ENCODE measurements around the gene SGSM1.
"Not testable (repeated sequence)": the region's sequence is repeated elsewhere in the genome, so short reads cannot be mapped to it uniquely, and the experiment has no call there.

SGSM1 gene

GRCh38 chr22:24907101-24907500 lies 101.1 kb downstream of the SGSM1 start:
- not testable (repeated sequence) for DNase-seq

GRCh38 chr22:24920029-24920428 lies 114.0 kb downstream of the SGSM1 start:
- no peak for DNase-seq

- no peak for DNase-seq
Measured at GRCh38 chr22:24925586-24926427, 119.8 kb downstream of the SGSM1 start.

GRCh38 chr22:24926428-24926725 lies 120.4 kb downstream of the SGSM1 start:
- no peak for DNase-seq

- no peak for DNase-seq
Measured at GRCh38 chr22:24926849-24927579, 121.0 kb downstream of the SGSM1 start.

GRCh38 chr22:24928322-24928721 lies 122.3 kb downstream of the SGSM1 start:
- no peak for DNase-seq

- DNase-seq: no peak
Measured at GRCh38 chr22:24930678-24931077, 124.7 kb downstream of the SGSM1 start.

GRCh38 chr22:24935771-24936483 lies 129.9 kb downstream of the SGSM1 start:
- no peak for DNase-seq

GRCh38 chr22:24937114-24937513 lies 131.1 kb downstream of the SGSM1 start:
- DNase-seq: no peak

- peak in 1 of 2 experiments; percentile 20 for DNase-seq
Measured at GRCh38 chr22:24938741-24939341, 132.8 kb downstream of the SGSM1 start.

- no peak for DNase-seq
Measured at GRCh38 chr22:24942301-24942700, 136.3 kb downstream of the SGSM1 start.

GRCh38 chr22:24944217-24944937 lies 138.4 kb downstream of the SGSM1 start:
- no peak for DNase-seq

- DNase-seq: no peak
Measured at GRCh38 chr22:24945430-24945829, 139.4 kb downstream of the SGSM1 start.

GRCh38 chr22:24947383-24947782 lies 141.4 kb downstream of the SGSM1 start:
- DNase-seq: no peak

- DNase-seq: no peak
Measured at GRCh38 chr22:24947881-24948280, 141.9 kb downstream of the SGSM1 start.

GRCh38 chr22:24948356-24949202 lies 142.6 kb downstream of the SGSM1 start:
- no peak for DNase-seq

GRCh38 chr22:24950272-24950902 lies 144.4 kb downstream of the SGSM1 start:
- DNase-seq: no peak

GRCh38 chr22:24951942-24952836 lies 146.2 kb downstream of the SGSM1 start, which contains the start of gene KIAA1671:
KIAA1671 (plus strand) TSS chr22:24952716; CDS start chr22:25028000, 75,284 bp downstream.
- DNase-seq: peak; percentile 16 to 40

GRCh38 chr22:24952837-24953383 lies 146.9 kb downstream of the SGSM1 start:
- peak in 1 of 2 experiments; percentile 40 for DNase-seq
